GM13976 (cell line): Measurements from ENCODE around the gene MPZL2.

Experiments
- DNase-seq: peaks from one replicate; pipeline ENCODE4 v3.0.0; 2012; ENCODE audit warnings: low spot score
- CTCF ChIP-seq: IDR thresholded peaks from 2 replicates; pipeline ENCODE4 v1.5.1; 2012; ENCODE audit warnings: borderline replicate concordance, mild to moderate bottlenecking; ENCODE audit not compliant: insufficient read depth; ENCODE audit errors: extremely low read depth, missing control alignments, control extremely low read depth
- in situ Hi-C: fragments of 300-500 bp; cut with MboI; formaldehyde crosslinking; loops from one replicate; pipeline ENCODE4 v1.12.0; 2022; ENCODE audit warnings: low sequenced_read_pairs, mixed read lengths, inconsistent platforms; ENCODE audit not compliant: unreplicated experiment

The MPZL2 gene

GRCh38 chr11:118306556-118306955, 42.5 kb upstream of the MPZL2 start:
- no peak for DNase-seq
- no peak for TF ChIP-seq CTCF
- in situ Hi-C loops: no loop called here

DNA sequence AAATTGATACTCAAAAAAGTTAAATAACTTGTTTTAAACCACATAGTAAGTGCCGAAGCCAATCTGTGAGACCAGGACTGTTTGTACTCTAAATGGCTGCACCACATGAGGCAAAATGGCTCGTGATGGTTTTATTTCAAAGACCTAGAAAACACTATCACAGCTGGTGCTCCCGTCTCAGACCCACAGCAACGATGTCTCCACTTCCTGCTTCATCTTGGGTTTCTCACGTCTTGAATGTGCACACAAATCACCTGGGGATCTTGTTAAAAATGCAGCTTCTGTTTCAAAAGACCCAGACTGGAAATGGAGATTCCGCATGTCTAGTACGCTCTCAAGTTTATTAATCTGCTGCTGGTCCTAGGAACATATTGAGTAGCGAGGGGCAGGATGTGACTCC, 41.6 kb upstream of the MPZL2 start:
- TF ChIP-seq CTCF: no peak
- in situ Hi-C loops: no loop called here

DNA sequence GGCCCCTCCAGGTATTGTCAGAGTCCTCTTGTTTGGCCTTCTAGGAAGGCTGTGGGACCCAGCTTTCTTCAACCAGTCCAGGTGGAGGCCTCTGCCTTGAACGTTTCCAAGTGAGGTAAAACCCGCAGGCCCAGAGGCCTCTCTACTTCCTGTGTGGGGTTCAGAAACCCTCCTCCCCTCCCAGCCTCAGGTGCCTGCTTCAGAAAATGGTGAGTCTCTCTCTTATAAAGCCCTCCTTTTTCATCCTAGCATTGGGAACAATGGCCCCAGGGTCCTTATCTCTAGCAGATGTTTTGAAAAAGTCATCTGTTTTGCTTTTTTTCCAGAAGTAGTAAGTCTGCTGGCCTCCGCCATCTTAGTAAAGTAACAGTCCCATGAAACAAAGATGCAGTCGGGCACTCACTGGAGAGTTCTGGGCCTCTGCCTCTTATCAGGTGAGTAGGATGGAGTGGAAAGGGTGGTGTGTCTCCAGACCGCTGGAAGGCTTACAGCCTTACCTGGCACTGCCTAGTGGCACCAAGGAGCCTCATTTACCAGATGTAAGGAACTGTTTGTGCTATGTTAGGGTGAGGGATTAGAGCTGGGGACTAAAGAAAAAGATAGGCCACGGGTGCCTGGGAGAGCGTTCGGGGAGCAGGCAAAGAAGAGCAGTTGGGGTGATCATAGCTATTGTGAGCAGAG, 40.6 kb upstream of the MPZL2 start, which contains the start of gene CD3E:
Gene CD3E (plus strand): TSS at position 163 of the 681 bp plus-strand sequence. CDS start 223 bp downstream, at position 386.
- no peak for DNase-seq
- no peak for TF ChIP-seq CTCF
- in situ Hi-C loops: no loop called here

More for the DNA sequence above, 41.6 kb upstream of the MPZL2 start:
- no peak for DNase-seq

DNA sequence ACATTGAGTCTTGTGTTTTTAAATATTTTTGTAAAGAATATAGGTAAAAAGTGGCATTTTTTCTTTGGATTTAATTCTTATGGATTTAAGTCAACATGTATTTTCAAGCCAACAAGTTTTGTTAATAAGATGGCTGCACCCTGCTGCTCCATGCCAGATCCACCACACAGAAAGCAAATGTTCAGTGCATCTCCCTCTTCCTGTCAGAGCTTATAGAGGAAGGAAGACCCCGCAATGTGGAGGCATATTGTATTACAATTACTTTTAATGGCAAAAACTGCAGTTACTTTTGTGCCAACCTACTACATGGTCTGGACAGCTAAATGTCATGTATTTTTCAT, 40.1 kb upstream of the MPZL2 start:
- DNase-seq: no peak
- in situ Hi-C loops: no loop called here
- TF ChIP-seq CTCF: no peak

DNA sequence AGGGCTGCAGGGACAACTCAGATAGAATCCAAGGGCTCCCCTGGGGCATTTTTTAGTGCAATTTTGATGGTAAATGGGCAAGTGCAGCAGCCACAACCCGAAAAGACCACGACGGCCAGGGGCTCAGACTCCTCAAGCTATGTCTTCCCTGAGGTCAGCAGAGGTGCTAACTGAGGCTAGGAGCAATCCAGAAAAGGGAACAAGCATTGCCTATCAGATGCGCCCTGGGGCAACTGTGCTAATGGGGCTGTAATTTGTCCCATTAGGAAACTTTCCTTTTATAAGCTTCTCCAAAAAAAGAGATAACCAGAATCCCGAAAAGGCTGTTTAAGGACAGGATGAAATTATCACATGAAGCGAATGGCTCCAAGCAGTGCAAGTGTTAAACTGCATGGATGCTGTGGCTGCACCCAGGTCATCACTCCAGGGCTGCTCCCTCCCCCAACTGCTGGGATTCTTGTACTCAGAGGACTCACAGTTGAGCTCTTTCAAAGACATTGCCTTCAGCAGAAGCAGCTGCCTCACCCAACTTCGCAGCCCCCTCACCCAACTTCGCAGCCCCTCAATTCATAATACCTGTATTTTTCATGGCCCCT, 37.6 kb upstream of the MPZL2 start:
- TF ChIP-seq CTCF: no peak
- in situ Hi-C loops: no loop called here
- DNase-seq: no peak

DNA sequence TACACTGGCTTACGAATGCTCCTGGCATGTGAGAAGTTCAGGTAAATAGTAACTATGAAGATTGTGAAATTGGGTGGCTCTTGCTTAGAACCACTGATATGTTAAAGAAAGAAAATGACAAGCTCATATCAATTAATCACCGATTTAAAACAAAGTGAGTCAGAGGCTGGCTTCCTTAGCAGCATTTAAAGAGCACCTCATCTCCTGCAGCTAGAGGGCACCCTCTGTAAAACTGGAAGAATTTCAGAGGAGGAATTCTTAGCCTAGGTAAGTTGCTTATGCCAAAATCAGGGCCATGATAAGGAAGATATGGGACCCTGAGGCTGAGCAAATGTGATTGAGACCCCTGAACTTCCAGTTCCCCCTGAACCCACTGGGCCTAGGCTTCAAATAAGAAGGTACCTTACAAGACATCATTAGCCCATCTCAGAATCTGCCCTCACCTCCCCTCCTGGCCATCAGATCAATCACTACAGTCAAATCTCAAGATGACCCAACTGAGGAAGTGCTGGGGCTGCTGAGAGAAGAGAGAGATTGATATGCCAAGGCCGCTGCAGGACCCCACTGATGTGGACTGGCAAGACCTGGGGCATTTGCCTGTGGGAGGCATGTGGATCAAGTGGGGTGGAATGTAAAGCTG, 31.8 kb upstream of the MPZL2 start:
- TF ChIP-seq CTCF: peak; percentile 59
- DNase-seq: peak; percentile 41
- in situ Hi-C loops: loop anchor here (10.0 kb wide), 1 partner anchor 101 kb away; no protein-coding TSS in a partner anchor
